ENCODE data around the gene SCARB1. TPM values are rescaled to one million over a fixed set of nuclear protein-coding genes. Genes with fewer than 3 reads are reported as not detected.

The SCARB1 gene
- polyA plus RNA-seq, 3 donors: 24.2 to 24.8 (median 24.7) TPM

DNA sequence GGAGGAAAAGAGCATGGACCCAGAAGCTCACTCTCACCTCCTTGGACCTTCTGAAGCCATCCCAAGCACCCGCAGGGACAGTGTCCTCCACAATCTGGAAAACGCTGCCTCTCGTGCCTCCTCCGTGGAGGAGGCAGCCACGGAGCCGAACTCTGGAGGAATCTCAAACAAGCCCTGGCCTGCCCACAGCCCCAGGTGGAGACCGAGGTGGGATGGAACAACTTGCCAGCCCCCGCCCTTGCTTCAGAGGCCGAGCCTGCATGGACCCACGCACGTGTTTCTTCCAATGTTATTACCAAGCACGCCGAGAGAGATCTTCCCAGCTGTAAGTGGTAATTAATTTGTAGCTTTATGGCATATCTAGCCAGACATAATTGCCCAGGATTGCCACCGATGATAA, 61.3 kb downstream of the SCARB1 start:
- no peak for DNase-seq

DNA sequence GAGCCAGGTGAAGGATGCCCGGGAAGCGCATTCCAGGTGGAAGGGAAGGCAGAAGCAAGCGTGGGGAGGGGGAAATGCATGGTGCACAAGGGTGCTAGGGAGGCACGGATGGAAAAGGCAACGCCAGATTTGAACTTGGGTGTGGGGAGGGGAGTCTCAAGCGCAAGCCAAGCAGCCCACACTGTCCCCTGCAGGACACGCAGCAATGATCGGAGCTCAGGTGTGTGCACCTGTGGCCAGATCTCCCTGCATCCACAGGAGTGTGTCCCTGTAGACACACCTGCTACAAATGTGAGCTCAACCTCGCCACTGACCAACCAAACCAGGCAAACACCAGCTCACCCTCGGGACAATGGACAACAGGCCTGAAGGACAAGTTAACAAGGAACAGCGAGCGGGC, 63.2 kb downstream of the SCARB1 start:
- no peak for DNase-seq

DNA sequence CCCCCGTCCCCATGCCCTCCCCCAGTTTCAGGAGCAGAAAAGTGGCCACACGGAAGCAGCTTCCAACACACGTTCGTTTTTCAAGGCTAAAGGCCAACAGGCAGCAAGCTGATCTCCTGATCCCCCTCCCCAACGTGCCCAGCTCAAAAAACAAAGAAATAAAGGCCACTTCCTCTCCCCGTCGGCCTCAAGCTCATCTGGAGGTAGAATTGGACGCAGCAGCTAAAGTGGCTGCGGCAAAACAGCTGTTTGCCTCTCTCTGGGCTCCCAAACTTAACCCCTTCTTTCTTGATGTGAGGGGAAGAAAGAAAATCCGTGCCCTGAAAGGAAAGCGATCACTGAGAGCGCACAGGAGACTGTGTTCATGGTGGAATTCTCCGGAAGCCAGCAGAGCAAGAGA, 66.3 kb downstream of the SCARB1 start:
- peak; percentile 16 for DNase-seq

DNA sequence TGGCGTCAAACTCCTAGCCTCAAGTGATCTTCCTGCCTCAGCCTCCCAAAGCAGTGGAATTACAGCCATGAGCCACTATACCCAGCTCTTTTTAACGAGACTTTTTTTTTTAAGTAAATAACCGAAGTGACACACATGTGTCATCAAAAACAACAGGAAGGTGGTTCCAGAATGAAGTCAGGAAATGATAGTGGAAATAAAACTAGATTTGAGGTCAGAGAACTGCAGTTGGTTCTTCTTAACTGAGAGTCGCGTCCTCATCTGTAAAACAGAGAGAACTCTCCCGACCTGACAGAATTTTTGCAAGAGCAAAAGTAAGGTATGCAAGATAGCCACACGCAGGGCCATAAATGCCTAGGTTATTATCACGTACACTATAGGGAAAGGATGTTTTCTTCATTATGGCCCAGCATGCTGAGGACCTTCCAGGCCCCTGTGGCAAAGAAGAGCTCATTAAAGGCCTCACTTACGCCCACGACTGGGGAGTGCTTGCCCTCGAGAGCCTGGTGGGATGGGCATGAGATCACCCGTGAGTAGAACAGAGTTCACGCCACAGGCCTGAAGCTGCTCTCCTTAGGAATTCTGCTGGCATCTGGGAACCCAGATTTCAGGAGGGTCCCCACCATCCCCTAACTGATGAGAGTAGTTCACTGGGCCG, 67.2 kb downstream of the SCARB1 start:
- DNase-seq: no peak

DNA sequence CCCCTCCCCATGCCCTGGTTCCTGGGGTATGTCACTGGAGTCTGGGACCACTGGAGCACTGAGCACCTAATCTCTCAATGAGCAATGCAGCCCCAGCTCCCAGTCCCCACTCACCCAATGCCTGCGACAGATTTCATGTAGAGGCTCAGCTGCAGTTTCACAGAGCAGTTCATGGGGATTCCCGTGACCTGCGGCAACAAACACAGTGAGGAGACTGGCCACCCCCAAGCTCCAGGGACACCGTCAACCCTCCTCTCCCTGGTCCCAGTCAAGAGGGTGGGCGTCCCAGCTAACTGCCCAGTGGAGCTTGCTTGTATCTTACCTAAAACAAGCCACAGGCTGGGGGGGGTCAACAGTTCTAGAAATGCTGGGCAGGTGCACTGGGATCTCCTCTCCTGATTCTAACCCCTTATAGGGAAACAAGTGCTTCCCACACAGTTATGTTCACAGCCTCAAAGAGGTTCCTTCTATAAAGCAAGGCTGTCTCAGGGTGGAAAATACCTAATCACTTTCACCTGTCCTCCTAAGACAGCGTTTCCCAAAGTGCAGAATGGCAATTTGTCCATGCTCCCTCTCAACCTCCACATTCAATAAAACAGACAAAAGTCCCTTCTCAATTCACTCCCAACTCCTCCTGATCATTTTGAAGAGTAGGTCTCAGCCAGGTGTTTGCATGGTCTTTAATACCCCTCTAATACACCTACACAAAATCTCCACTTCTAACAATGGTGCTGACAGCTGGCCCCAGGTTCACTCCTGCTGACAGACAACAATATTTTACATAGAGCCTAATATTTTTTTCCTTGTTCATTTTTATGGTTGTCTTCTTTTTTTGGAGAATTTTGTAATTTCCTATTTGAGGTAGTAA, 68.3 kb downstream of the SCARB1 start:
- DNase-seq: no peak

DNA sequence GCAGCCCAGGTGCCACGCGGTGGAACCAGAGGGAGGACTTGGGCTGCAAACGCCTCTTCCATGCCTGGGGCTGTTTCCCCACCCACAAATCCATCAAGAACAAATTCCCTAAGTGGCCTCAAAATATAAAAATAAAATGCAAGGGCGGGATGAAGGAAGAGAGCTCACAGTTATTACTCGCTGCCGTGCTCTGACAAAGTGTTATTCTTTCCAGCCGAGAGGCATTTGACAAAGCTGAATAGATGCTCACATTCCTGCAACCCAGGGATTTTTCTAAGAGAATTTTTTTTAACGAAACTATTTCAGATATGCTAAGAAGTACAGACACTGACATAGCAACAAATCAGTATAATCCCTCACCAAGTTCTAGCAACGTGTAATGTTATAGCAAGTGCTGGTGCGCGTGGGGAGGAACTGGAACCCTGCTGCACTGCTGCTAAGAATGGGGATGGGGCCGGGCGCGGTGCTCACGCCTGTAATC, 70.7 kb downstream of the SCARB1 start:
- DNase-seq: no peak

DNA sequence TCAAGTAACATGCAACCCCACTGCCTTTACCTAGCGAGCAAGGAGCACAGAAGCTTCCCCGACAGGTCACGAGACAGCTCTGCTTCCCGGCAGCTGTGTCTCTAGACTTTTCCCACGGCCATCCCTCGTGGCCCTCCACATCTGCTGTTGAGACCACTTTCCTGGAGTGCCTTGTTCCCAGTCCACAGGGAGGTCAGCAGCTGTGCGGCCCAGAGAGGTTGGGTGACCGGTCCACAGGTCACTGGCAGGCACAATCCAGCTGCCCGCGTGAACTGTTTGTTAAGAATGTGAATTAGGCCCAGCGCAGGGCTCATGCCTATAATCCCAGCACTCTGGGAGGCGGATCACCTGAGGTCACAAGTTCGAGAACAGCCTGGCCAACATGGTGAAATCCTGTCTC, 71.5 kb downstream of the SCARB1 start:
- DNase-seq: no peak

DNA sequence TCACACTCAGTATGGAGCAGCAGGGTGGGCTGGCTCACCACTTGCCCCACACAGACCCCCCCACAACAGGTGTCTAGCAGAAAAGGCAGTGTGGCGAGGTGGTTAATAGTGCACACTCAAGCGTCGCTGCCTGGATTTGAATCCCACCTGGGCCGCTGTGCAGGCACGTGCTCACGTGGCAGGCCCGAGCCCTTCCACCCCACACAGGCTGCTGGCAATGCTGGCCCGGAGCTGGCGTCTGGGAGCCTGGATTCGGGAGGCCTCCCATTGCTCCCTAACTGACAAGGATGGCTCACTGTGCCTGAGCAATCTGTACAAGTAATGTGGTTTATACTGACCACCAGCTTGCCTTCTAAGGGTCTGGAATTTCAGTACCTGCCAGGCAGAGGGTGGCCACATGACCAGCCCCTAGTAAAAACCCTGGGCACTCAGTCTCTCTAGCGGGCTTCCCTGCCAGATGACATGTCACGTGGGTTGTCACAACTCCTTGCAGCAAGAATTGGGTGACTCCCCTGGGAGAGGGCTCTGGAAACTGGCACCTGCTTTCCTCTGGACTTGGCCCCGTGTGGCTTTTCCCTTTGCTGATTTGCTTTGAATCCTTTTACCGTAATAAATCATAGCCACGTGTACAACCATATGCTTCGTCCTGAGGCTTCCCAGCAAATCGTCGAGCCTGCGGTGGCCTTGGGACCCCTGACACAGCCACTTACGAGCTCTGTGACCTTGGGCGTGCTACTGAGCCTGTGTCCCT, 72.8 kb downstream of the SCARB1 start:
- no peak for DNase-seq

DNA sequence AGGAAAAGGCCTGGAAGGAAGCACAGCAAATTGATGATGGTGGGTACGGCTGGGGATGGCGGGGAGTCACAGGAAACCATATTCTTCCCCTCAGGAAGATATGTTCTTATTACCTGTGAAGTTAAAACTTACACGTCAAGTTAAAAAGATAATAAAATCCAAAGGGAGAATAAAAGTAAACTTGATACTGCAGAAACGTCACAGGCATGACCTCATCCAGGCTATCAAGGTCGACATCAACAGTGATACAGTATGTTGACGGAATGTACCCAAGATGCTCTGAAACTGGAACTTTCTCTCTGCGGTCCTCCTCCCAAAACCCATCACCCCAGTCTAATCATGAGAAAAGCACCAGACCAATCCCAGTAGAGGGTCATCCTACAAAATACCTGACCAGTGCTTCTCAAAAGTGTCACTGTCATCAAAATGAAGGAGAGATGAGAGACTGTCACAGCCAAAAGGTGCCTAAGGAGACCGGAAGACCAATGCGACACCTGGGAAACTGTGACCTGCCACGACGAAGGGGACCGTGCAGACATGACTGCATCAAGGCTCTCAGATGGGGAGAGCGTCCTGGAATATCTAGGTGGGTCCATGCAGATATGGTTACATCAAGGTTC, 74.6 kb downstream of the SCARB1 start:
- DNase-seq: no peak

DNA sequence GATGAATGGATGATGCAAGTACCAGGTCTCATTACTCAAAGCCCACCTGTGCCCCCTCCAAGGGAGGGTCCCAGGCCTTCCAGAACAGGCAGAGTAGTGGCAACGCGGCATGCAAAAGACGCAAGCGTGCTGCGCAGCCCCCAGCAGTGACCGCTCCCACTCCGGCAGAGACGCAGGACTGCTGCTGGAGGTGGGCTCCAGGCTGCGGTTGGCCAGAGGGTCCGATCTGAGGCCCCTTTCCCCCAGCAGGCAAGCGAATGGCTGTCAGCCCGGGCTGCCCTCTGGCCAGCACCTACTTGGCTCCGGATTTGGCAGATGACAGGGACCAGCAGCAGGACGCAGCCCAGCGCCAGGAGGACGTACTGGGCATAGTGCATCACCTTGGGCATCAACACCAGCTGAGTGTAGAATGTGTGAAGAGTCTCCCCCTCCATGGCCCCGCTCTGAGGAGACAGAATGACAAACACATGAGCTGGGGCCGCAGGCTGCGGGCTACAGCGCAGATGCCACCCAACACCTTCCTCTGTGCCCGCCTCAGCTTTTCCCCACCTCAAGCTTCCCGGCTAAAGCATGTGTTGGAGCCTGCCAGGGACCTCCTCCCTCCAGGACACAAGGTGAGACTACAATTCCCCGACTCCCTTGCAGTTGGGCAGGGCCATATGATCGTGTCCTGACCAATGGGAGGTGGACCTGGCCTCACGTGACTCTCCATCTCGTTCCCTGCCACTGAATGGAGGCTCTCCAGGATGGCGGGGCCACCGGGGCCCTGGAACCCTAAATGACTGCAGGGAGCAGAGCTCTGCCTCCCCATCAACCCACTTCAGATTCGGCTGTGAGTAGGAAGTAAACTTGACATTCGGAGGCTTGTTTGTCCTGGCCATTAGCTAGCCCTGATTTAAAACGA, 77.4 kb downstream of the SCARB1 start:
- peak; percentile 94 for DNase-seq

DNA sequence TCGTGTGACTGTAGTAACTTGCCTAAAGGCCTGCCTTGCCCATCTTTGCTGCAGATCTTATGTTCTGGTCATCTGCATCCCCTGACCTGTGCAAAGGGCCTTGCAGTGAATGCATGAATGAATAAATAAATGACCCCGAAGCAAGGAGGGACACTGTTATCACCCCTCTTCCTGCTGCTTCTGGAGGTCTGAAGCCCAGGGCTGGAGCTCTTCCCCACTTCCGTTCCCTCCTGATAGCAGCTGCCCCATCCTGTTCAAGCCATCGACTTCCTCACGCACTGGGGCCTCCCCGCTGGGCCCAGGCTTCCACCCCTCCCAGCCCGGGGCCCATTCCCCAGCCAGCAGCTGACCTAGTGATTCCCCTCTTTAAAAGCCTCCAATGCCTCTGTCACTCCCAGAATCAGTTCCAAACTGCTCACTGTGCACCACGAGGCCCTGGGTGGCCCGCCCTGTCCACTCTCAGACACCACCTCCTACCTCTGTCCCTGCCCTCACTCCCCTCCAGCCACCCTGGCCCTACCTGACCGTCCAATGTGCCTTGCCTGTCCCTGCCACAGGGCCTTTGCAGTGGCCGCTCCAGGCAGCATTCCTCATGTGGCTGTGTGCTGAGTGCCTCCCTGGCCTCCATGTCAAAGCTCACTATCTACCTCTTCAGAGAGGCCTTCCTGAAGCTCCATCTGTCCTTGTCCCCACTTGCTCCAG, 78.6 kb downstream of the SCARB1 start:
- no peak for DNase-seq

DNA sequence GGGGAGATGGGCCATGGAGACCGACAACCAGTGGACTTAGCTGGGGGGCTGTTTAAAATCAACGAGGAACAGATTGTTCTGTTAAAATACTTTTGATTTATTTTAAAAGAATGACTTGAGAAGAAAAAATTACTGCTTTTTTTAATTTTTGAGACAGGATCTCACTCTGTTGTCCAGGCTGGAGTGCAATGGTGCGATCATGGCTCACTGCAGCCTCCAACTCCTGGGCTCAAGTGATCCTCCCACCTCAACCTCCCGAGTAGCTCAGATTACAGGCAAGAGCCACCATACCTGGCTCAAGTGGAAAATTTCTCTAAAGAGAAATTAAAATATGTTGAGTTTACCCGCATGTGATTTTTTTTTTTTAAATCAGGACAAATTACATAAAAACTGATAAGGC, 80.6 kb downstream of the SCARB1 start:
- no peak for DNase-seq

DNA sequence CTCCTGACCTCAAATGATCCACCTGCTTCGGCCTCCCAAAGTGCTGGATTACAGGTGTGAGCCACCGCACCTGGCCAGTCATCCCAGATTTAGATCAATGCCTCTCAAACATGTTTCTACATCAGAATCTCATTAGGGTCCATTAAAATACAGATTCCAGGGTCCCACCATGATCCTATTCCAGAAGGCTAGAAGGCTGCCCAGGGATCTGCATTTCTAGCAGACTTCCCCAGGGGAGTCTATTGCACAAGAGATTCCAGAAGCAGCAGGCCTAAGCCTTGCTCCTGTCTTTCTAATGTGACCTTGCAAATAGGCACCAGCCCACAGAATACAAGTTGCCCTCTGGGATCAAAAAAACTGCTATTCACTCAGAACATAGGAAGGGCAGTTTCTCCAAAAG, 81.5 kb downstream of the SCARB1 start:
- no peak for DNase-seq

DNA sequence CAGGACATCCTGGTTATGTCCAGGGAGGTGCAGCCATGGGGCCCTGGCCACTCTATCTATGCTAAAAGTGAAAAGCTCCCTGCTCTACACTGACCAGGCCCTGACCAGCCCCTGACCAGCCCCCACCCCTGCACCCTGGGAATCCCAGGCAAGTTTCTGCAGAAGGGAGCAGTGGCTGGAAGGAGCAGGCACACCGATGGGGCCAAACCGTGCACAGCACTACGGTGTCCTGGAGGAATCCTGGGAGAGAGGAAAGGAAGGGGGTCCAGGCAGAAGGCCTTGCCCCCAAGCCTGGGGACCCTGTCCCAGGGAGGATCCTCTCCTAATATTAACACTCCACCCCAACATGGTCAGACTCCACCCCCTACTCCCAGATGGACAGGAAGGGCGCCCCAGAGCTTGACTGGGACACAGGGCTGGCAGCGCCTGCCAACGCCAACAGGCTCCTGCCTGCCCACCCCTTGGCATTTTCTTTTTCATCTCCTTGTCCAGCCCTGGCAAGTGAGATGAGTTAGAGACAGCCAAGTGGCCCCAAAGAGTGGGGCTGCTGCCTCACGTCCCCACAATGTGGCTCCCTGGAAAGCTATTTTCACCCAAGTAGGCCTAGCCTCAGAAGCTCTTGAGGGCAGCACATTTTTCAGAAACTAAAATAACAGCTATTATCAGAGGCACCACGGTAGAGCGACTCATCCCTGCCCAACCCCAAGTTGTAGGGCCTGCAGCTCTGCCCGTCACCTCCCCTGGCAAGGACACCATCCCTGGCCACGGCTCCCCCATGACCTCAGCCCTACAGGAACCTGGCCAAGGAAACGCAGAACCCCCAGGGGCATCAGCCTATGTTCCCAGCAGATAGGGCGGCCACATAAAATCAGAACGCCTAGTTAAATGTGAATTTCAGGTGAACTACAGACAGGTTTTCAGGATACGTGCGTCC, 82.6 kb downstream of the SCARB1 start:
- DNase-seq: no peak

DNA sequence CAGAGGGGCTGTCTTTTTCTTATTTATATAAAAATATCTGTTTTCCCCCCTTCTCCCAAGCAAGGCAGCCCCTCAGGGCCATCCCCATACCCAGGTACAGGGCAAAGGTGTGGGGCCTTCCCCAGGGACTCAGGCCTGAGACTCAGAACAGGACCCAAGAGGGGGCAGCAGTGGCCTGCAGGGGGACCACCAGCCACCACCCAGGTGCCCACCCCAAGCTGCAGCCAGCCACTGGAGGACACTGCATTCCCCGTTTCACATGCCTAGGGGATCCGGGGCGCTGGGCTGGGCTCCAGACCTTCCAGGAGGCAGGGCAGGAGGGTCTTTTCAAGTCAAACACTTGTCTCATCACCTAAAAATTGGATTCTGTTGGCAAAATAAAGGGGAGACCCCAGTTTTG, 83.3 kb downstream of the SCARB1 start:
- DNase-seq: no peak

DNA sequence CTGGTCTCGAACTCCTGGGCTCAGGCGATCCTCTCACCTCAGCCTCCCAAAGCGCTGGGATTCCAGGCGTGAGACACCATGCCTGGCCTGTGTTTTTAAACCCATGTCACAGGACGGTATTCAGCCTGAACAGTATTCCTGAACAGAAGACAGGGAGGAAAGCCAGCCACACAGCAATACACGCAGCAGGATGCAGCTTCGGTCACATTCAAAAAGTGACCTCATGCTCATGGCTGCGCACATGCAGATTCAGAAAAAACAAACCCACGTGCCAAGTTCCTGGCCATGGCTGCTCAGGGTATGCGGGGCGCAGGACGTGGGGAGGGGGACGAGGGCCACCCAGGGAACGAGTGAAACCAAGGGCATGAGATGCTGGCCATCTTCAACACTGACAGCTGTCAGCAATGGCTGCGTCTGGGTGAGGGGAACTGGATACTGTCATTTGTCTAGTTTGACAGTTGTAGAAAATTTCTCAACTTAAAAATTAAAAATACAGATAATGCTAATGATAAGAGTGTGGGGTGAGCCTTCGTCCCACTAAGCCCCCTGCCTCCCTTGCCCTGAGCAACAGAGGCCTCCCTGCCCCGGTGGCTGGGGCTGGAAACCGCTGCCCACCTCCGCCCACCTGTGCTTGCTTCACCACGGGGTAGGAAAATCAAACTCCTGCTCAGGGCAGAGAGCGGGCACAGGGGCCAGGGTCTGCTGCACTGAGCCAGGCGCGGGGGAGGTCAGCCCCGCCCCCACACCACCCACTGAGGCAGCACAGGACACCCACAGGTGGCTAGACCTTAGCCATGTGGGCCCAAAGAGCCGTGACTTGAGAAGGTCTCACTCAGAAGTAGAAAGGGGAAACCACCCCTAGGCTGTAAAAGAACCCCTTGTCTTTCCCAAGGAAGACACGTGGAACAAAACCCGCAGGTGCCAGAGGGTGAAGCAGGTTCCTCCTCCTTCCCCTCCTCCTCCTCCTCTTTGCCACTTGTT, 84.2 kb downstream of the SCARB1 start:
- no peak for DNase-seq

DNA sequence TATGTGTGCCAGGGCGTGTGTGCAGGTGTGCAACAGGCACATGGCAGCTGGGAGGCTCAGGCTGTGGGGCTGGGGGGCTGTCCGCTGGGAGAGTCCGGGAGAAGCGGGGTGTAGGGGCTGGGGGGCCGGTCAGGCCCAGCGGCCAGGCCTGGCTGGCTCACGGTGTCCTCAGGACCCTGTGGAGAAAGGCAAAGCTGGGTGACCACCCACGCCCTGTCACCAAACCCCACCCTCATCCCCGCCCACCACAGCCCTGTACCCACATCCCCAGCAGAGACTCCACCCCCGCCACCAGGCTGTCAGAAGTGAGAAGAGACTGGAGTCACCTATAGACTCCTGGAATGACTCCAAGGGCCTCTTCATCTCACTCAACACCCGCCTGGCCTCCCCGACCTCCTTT, 85.3 kb downstream of the SCARB1 start:
- no peak for DNase-seq

All from renal pelvis (tissue), 4 donors.